ENCODE measurements around the gene SAMSN1.

- TF ChIP-seq POLR2AphosphoS5 (IDR thresholded peaks at IDR 0.05; ENCODE audit: low read depth, low read length) (no peak), PBX3 (IDR thresholded peaks at IDR 0.05) (no peak), EZH2phosphoT487 (IDR thresholded peaks at IDR 0.05; ENCODE audit: borderline replicate concordance, low read depth) (no peak)
- TF ChIP-seq, protein P1, sequence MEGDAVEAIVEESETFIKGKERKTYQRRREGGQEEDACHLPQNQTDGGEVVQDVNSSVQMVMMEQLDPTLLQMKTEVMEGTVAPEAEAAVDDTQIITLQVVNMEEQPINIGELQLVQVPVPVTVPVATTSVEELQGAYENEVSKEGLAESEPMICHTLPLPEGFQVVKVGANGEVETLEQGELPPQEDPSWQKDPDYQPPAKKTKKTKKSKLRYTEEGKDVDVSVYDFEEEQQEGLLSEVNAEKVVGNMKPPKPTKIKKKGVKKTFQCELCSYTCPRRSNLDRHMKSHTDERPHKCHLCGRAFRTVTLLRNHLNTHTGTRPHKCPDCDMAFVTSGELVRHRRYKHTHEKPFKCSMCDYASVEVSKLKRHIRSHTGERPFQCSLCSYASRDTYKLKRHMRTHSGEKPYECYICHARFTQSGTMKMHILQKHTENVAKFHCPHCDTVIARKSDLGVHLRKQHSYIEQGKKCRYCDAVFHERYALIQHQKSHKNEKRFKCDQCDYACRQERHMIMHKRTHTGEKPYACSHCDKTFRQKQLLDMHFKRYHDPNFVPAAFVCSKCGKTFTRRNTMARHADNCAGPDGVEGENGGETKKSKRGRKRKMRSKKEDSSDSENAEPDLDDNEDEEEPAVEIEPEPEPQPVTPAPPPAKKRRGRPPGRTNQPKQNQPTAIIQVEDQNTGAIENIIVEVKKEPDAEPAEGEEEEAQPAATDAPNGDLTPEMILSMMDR (IDR thresholded peaks at IDR 0.05), result no peak
Observed at GRCh38 chr21:14569026-14569621, 23.0 kb upstream of the SAMSN1 start.

Measured in SK-N-SH (cell line).